NCI-H748 (cell line): ENCODE measurements around the gene MED17.
A peak's percentile ranks its signal among the peaks of the same experiment; 100 is the strongest.

Experiments
- DNase-seq: peaks from one replicate; lab custom pipeline; 2025; ENCODE audit not compliant: unreplicated experiment; lab: John Stamatoyannopoulos, UW

MED17 gene

DNA sequence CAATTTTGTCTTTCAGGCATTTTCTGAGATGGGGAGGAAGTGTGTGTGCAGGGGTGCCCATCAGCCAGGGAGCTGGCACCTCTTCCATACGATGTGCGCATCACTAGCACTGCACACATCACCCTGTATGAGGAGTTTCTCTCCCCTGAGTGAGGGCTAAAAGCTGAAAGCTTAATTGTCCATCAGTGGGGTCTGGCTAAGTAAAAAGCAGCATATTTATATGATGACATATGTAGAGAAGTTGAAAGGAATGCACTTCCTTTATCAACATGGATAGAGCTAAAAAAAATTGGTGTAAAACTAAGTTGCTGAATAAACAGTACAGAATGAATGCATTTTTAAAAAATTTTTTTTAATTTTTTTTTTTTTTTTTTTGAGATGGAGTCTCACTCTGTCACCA is 62.3 kb downstream of the MED17 start:
- DNase-seq: no peak

DNA sequence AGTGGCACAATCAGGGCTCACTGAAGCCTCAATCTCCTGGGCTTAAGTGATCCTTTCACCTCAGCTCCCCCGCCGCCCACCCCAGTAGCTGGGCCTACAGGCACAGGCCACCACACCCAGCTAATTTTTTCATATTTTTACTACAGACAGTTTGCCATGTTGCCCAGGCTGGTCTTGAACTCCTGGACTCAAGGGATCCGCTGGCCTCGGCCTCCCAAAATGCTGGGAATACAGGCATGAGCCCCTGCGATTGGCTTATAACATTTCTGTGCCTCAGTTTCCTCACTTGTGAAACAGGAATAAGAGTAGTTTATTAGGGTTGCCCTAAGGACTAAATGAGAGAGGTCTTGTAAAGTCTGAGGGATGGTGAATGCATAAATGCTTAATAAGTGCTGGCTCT is 65.1 kb downstream of the MED17 start:
- DNase-seq: no peak

- DNase-seq: peak; percentile 66
Measured at GRCh38 chr11:93849751-93850593, 65.9 kb downstream of the MED17 start.

DNA sequence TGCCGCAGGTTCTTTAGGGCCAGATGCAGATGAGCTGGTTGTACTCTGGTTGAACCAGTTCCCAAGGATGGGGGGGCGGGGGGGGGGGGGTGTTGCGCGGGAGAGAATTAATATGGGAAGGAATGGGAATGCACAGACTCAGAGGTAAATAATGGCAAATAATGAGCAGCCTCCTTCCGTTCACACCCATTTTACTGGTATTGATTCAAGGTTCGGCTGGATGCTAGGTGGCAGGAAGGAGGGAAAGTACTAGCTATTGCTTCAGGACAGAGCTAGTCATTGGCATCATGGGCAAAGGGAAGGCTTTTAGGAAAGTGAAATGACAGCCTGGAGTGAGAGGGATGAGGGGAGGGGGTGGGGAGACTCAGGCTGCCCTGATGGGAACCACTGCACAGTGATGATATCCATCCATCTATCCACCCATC is 66.5 kb downstream of the MED17 start, which contains the start of gene VSTM5:
Gene VSTM5, minus strand, starts transcription at position 25 of the 425 bp plus-strand sequence. CDS start 116 bp downstream, outside the sequence.
- peak; percentile 66 for DNase-seq

GRCh38 chr11:93852242-93852641 is 68.2 kb downstream of the MED17 start:
- DNase-seq: no peak

DNA sequence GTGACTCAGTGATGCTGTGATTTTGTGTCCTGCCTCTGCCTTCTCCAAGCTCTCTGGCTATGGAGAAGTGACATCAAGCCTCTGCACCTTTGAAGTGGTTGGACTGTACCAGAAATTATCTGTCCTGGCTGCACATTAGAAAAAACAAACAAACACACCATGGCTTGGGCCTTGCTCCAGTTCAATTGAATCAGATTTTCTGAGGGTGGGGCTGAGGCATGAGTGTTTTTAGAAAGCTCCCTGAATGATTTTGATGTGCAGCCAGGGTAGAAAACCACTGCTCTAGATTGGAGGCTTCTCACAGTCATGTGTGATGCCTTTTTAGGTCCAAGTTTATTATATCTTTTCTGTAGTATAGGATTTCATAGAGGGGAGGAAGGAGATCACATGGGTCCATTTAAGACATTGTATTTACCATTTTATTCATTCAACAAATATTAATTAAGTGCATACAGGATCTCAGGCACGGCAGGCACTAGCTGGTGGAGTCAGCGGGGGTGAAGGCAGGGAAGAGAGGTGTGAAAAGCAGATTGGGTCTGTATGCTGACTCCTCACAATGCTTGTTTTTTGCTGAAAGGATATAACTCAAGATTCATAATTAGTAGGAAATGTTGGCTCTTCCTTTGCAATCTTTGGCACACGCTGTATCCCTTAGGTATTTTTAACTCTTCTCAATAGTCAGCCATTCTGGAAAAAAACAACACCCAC is 73.5 kb downstream of the MED17 start:
- DNase-seq: peak; percentile 10

DNA sequence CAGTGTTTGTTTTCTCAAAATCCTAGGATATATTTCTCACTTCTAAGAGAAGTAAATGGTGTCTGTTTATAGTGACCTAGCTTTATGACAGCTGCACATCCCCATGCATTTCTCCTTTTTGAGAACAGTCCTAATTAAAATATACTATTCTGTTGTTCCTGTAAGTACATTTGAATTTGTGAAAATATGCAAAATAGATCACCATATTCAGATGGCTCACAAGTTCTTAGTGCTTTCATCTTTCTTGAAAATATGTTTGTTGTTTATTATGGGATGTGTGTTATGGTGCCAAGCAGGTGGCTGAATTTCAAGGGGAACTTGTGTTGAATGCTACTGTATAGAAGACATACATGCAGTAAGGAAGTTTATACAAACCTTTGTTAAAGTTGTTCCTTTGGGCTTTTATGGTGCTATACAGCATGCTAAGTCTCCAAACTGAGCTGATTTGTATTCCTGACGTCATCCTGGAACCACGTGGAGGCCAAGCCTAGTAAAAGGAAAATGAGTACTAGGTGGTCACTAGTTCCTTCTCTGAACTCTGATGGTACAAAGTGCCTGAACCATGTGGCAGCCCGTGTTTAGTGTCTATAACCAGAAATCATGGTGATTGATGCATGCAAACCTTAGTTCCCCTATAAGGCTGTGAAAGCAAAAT is 74.2 kb downstream of the MED17 start:
- no peak for DNase-seq

DNA sequence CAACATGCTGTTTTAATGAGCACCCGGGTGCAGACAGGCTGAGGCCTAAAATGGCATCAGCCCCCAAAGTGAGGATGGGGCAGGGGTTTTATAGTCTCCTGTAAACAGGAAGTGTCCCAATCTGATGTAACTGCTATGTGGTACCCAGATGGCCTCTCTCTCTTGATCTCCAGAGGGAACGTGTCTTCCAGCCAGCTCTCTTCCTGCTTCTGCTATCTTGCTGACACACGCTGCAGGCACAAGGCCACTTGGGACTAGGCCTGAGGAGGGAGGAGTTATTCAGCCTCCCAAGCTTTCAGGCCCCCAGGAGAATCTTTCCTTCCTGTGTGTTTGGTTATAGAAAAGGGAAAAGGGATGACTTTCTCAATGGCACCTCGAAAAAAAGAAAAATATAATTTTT is 77.7 kb downstream of the MED17 start:
- DNase-seq: no peak
